AG09319 (cell line): Measurements from ENCODE around the gene PER1.
A peak's percentile ranks its signal among the peaks of the same experiment; 100 is the strongest.

Experiments used
- DNase-seq: peaks from one replicate; pipeline ENCODE4 v3.0.0-alpha.2; 2010; ENCODE audit warnings: low read depth; ENCODE audit errors: extremely low read depth
- TF ChIP-seq, protein P1 (sequence below): IDR thresholded peaks from 2 replicates; pipeline ENCODE4 v1.5.1; 2011; ENCODE audit warnings: low read depth, mild to moderate bottlenecking, inconsistent platforms, low read length, moderate library complexity

Gene PER1, protein sequence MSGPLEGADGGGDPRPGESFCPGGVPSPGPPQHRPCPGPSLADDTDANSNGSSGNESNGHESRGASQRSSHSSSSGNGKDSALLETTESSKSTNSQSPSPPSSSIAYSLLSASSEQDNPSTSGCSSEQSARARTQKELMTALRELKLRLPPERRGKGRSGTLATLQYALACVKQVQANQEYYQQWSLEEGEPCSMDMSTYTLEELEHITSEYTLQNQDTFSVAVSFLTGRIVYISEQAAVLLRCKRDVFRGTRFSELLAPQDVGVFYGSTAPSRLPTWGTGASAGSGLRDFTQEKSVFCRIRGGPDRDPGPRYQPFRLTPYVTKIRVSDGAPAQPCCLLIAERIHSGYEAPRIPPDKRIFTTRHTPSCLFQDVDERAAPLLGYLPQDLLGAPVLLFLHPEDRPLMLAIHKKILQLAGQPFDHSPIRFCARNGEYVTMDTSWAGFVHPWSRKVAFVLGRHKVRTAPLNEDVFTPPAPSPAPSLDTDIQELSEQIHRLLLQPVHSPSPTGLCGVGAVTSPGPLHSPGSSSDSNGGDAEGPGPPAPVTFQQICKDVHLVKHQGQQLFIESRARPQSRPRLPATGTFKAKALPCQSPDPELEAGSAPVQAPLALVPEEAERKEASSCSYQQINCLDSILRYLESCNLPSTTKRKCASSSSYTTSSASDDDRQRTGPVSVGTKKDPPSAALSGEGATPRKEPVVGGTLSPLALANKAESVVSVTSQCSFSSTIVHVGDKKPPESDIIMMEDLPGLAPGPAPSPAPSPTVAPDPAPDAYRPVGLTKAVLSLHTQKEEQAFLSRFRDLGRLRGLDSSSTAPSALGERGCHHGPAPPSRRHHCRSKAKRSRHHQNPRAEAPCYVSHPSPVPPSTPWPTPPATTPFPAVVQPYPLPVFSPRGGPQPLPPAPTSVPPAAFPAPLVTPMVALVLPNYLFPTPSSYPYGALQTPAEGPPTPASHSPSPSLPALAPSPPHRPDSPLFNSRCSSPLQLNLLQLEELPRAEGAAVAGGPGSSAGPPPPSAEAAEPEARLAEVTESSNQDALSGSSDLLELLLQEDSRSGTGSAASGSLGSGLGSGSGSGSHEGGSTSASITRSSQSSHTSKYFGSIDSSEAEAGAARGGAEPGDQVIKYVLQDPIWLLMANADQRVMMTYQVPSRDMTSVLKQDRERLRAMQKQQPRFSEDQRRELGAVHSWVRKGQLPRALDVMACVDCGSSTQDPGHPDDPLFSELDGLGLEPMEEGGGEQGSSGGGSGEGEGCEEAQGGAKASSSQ (N-terminal part only)

DNA sequence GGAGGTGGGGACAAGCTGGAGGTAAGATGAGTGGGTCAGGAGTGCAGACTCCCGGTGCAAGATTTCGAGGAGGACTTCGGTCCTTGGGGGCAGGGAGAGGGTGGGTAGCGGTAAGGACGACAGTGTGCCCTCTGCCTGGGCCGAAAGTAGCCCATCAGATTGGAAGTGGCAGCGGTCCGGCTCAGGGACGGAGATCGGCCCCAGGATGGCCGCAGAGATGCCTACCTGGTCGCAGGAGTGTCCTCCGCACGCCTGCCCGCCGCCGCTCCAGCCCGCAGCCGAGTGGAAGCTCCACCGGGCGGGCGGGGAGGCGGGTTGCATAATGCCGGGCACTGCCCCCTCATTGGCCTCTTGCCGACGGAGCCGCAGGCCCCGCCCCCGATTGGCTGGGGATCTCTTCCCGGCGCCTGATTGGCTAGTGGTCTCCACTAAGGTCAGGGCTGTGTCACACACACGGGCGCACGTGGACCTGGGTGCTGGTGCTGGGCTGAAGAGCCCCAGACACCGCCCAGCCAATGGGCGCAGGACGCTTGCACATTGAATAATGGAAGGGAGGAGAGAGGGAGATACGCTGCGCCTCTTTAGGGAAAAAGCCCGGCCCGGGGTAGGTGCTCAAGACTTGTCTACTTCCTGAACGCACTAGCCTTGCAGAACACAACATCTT is at the start of gene PER1:
Gene PER1 (minus strand): TSS at position 293 of the 664 bp plus-strand sequence. CDS start 1,698 bp downstream, outside the sequence.
- TF ChIP-seq, protein P1, sequence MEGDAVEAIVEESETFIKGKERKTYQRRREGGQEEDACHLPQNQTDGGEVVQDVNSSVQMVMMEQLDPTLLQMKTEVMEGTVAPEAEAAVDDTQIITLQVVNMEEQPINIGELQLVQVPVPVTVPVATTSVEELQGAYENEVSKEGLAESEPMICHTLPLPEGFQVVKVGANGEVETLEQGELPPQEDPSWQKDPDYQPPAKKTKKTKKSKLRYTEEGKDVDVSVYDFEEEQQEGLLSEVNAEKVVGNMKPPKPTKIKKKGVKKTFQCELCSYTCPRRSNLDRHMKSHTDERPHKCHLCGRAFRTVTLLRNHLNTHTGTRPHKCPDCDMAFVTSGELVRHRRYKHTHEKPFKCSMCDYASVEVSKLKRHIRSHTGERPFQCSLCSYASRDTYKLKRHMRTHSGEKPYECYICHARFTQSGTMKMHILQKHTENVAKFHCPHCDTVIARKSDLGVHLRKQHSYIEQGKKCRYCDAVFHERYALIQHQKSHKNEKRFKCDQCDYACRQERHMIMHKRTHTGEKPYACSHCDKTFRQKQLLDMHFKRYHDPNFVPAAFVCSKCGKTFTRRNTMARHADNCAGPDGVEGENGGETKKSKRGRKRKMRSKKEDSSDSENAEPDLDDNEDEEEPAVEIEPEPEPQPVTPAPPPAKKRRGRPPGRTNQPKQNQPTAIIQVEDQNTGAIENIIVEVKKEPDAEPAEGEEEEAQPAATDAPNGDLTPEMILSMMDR = no peak

DNA sequence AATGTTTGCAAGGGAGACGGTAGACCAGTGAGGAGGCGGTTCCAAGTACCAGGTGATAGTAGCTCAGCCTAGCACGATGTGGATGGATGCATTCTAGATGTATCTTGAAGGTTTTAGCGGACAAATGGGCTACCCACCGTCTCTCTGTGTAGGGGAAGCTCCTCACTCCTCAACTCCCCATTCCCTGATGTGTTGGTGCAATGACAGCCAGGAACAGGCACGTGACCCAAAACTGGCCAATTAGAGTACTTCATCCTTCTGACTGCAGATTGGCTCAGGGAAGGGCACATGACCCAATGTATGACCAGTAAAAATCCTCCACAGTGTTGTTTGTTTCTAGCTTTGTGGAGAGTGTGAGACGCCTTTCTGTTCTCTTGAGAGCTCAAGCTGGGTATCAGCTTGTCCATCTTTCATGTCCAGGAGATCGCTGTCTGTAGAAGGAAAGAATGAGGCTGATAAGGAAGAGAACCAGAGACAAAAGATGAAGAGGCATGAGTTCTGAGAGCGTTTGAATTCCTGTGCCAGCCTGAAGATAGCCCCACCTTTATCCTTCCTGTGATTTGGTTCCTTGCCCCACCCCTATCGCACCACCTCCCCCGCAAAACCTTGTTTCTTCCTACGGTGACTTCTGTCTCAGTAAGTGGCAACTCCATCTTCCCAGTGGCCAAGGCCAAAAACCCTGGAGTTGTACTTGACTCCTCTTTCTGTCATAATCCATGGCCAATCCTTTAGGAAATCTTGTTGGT is 40.0 kb upstream of the PER1 start:
- DNase-seq = no peak
- TF ChIP-seq, protein P1 = no peak

More for the DNA sequence above, at the start of gene PER1:
- DNase-seq = peak; percentile 89

DNA sequence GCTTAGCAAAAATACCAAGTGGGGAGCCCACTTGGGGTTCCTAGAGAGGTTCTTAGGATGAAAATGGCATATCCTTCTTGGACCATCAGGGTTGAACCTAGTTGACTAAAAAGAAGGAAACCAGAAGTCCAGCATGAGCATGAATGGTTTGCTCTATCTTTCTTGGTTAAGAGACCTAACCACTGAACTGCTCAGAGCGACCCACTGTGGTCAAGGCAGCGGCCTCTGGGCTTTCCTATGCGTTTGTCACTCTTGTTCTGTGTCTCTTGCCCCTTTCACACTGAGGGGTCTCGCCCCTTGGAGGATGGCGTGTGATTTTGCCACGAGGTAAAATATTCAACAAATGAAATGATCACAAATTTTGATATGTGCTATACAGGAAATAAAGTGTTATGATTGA is 38.3 kb upstream of the PER1 start:
- TF ChIP-seq, protein P1 = no peak
- no peak for DNase-seq

DNA sequence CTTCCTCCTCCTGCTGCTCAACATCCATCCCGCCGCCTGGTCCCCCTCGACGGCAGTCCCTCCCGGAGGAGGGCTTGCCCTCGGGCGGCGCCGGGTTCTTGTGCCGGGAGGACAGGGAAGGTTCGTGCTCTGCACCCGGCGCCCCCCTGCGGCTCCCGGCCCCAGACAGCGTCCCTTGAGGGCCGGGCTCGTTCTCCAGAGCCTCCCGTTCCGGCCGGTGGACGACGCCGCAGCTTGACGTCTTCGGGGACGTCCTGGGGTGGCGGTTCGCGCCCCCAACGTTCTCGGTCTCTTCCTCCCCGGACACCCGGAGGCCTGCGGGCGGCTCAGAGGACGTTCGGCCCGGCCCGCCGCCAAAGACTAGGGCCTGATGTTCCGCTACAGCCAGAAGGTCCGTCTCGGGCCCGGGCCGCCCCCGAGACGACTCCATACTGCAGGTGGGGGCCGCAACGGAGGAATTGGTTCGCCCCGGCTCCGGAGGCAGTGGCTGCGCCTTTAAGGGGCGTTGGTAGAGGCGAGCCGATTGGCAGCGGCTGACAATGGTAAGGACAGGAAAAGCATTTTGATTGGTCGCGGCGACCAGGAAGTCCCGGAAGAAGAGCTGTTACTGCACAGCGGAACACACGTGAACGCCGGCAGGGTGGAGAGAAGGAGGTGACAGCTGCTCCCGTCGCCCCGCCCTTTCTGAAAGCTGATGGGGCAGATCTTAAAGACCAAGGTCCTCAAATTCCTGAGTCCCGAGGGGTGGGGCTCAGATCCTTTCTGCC is 37.7 kb upstream of the PER1 start, which contains the start of gene BORCS6:
Gene BORCS6 (minus strand): TSS at position 470 of the 767 bp plus-strand sequence. CDS start 40 bp downstream, at position 430.
- peak; percentile 94 for DNase-seq
- TF ChIP-seq, protein P1 = no peak; the same call in none of the 2 replicates

DNA sequence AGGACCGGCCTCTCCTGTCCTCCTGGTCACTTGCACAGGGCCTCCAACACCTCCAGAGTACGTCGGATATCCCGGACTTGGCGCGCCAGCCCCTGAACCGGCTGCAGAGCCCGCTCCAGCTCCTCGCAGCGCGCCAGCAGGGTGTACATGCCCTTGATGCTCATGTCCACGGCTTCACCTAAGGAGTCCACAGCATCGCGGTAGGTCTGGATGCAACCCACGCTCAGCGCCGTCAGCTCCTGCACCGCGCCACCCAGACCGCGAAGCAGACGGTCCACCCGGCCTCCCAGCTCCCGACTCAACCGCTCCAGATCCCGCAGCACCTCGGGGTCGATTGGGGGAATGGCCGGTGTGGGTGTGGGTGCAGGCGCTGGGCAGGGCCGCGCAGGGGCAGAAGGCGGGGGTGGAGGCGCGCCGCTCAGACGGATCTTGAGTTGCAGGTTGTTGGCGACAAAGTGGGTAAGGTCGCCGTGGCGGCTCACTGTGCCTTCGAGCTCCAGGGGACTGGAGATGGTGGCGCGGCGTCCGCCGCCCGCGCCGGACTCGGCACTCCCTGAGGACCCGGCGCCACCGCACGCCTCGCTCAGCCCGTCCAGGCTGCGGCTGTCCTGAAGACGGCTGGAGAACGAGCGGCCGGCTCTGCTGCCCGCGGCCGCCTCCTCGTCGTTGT is 37.0 kb upstream of the PER1 start:
- TF ChIP-seq, protein P1 = no peak
- DNase-seq = no peak
